A673 (cell line): ENCODE measurements around the gene ZNF3. TPM values are rescaled to one million over a fixed set of nuclear protein-coding genes. Genes with fewer than 3 reads are reported as not detected.

Source experiments
- BruUV-seq: library from RNA; stranded (reverse); fragments of 400-500 nt; replicated peaks from 2 replicates; lab custom pipeline; 2021; lab: Mats Ljungman, UMichigan
- CTCF ChIA-PET: fragments of 300-600 bp; sonication (Branson Sonifier 250); formaldehyde crosslinking; loops from one replicate; lab custom pipeline; 2022; ENCODE audit warnings: antibody characterized with exemption; lab: Charles Lee
- POLR2A ChIA-PET: fragments of 300-600 bp; sonication (Branson Sonifier 250); formaldehyde crosslinking; loops from one replicate; lab custom pipeline; 2022; ENCODE audit warnings: antibody characterized with exemption; ENCODE audit not compliant: low non-redundant PET; lab: Charles Lee
- DNase-seq: peaks from one replicate; pipeline ENCODE4 v3.0.0-alpha.2; 2015; ENCODE audit warnings: low spot score
- H3K27ac ChIP-seq: fragments of 200-600 bp; sonication (generic); 2 replicates; pipeline ENCODE4 v1.5.1; 2016; ENCODE audit warnings: mixed run types, low read depth, mild to moderate bottlenecking, mixed read lengths, antibody characterized with exemption, low read length; ENCODE audit not compliant: poor library complexity, severe bottlenecking
- H3K27me3 ChIP-seq: fragments of 200-600 bp; sonication (generic); replicated peaks from 2 replicates; pipeline ENCODE4 v1.6.1; 2017; ENCODE audit warnings: mixed run types, low read depth, mild to moderate bottlenecking, mixed read lengths, antibody characterized with exemption, low read length; ENCODE audit not compliant: insufficient read depth, poor library complexity
- H3K36me3 ChIP-seq: fragments of 200-600 bp; sonication (generic); 2 replicates; pipeline ENCODE4 v1.6.1; 2016; ENCODE audit warnings: mixed run types, mild to moderate bottlenecking, mixed read lengths, antibody characterized with exemption, low read length; ENCODE audit not compliant: insufficient read depth, poor library complexity, severe bottlenecking
- H3K4me1 ChIP-seq: fragments of 200-600 bp; sonication (generic); 2 replicates; pipeline ENCODE4 v1.6.1; 2017; ENCODE audit warnings: mixed run types, mild to moderate bottlenecking, mixed read lengths, antibody characterized with exemption, low read length; ENCODE audit not compliant: insufficient read depth, poor library complexity, severe bottlenecking
- H3K4me3 ChIP-seq: fragments of 200-600 bp; sonication (generic); 2 replicates; pipeline ENCODE4 v1.5.1; 2016; ENCODE audit warnings: low read depth, mixed run types, mild to moderate bottlenecking, mixed read lengths, low read length; ENCODE audit not compliant: poor library complexity, severe bottlenecking
- H3K9me3 ChIP-seq: fragments of 200-600 bp; sonication (generic); 2 replicates; pipeline ENCODE4 v1.6.1; 2016; ENCODE audit warnings: mixed run types, low read depth, mild to moderate bottlenecking, mixed read lengths, antibody characterized with exemption, low read length; ENCODE audit not compliant: poor library complexity, severe bottlenecking
- EZH2 ChIP-seq: fragments of 200-600 bp; sonication (generic); IDR thresholded peaks from 2 replicates; pipeline ENCODE4 v1.6.1; 2017; ENCODE audit warnings: borderline replicate concordance, low read depth, mild to moderate bottlenecking, mixed read lengths, antibody characterized with exemption, low read length; ENCODE audit not compliant: poor library complexity, severe bottlenecking
- intact Hi-C: fragments of 100-400 bp; cut with micrococcal nuclease; formaldehyde crosslinking; loops from one replicate; pipeline ENCODE4 v1.10.0; 2022; ENCODE audit not compliant: unreplicated experiment
- total RNA-seq: library from RNA; stranded (reverse); gene quantifications from 2 replicates; pipeline ENCODE4 v1.2.3, GENCODE V29; 2021
- TF ChIP-seq, protein P1 (sequence below): fragments of 300-800, 200-600 bp; sonication (generic); conservative IDR thresholded peaks from 2 replicates; pipeline ENCODE4 v1.5.1; 2017; ENCODE audit warnings: low read depth, mild to moderate bottlenecking, antibody characterized with exemption, low read length, moderate library complexity, mixed read lengths

ZNF3 gene
- total RNA-seq, 1 experiment from 2014 or later: 50.2 TPM

DNA sequence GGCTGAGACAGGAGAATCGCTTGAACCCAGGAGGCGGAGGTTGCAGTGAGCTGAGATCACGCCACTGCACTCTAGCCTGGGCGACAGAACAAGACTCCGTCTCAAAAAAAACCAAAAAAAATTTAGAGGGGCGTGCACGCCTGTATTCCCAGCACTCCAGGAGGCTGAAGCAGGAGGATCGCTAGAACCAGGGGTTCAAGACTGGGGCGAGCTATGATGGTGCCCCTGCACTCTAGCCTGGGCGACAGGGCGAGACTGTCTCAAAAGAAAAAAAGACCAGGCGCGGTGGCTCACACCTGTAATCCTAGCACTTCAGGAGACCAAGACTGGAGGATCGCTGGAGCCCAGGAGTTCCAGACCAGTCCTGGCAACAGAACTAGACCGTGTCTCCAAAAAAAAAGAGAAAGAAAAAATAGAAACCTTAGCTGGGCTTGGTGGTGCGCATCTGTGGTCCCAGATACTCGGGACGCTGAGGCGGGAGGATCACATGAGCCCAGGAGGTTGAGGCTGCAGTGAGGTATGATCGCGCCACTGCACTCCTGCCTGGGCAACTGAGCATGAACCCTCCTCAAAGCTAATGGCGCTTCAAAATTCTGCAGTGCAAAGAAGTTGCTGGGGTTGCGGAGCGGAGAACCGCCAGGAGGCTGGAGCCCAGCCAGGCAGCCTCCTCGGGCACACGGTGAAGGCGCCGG, 44.9 kb upstream of the ZNF3 start:
- Histone ChIP-seq H3K4me1 (peaks cover 10% of the 10 kb centered on the region), H3K9me3 (no peaks in the 10 kb centered on the region), H3K36me3 (no peaks in the 10 kb centered on the region), H3K27ac (peak overlapping the region; percentile 95), H3K27me3 (no peaks in the 10 kb centered on the region), H3K4me3 (peak overlapping the region; percentile 62)
- ChIA-PET CTCF (no interaction called here), POLR2A (interaction anchor here (0.8 to 1.2 kb wide), 2 partner anchors 25 to 302 kb away, joined by 4 to 5 read pairs; partner anchors contain the start of genes AP4M1 and ZCWPW1)
- TF ChIP-seq, protein P1, sequence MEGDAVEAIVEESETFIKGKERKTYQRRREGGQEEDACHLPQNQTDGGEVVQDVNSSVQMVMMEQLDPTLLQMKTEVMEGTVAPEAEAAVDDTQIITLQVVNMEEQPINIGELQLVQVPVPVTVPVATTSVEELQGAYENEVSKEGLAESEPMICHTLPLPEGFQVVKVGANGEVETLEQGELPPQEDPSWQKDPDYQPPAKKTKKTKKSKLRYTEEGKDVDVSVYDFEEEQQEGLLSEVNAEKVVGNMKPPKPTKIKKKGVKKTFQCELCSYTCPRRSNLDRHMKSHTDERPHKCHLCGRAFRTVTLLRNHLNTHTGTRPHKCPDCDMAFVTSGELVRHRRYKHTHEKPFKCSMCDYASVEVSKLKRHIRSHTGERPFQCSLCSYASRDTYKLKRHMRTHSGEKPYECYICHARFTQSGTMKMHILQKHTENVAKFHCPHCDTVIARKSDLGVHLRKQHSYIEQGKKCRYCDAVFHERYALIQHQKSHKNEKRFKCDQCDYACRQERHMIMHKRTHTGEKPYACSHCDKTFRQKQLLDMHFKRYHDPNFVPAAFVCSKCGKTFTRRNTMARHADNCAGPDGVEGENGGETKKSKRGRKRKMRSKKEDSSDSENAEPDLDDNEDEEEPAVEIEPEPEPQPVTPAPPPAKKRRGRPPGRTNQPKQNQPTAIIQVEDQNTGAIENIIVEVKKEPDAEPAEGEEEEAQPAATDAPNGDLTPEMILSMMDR: no peak
- no peak for TF ChIP-seq EZH2
- no peak for DNase-seq
- BruUV-seq: TSS peak; percentile 81
- intact Hi-C loops: no loop called here

DNA sequence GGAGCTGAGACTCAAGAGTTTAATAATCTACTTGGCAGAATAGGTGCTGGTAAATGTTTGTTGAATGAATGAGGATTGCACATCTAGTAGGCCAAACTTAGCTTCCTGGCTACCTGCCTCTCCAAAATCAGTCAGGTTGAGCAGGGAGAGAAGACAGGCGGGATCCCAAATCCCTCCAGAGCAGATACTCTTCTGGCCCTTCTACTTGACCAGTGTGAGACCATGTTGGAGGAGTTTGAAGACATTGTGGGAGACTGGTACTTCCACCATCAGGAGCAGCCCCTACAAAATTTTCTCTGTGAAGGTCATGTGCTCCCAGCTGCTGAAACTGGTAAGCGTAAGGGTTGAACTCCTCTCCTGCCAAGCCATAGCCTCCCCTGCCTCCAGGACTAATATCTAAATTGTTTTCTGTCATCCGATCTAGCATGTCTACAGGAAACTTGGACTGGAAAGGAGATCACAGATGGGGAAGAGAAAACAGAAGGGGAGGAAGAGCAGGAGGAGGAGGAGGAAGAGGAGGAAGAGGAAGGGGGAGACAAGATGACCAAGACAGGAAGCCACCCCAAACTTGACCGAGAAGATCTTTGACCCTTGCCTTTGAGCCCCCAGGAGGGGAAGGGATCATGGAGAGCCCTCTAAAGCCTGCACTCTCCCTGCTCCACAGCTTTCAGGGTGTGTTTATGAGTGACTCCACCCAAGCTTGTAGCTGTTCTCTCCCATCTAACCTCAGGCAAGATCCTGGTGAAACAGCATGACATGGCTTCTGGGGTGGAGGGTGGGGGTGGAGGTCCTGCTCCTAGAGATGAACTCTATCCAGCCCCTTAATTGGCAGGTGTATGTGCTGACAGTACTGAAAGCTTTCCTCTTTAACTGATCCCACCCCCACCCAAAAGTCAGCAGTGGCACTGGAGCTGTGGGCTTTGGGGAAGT, 43.0 kb upstream of the ZNF3 start:
- POLR2A ChIA-PET: interaction anchor here (1.0 kb wide), 1 partner anchor 24 kb away, joined by 3 read pairs; the partner anchor contains the start of gene LAMTOR4
- BruUV-seq: no TSS peak

DNA sequence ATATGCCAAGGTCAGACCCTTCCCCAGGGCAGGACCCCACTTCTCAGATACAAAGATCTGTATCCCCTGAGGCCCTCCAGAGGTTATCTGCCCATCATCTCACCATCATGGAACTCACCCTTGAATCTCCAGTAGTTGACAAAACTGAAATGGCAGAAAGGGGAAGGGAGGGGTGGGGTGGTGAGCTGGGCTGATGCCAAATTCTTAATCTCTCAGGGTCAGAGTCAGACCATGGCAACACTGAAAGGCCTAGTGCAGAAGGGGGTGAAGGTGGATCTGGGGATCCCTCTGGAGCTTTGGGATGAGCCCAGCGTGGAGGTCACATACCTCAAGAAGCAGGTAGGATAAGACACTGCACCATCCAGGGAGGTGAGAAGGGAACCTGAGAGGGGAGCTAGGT, 41.0 kb upstream of the ZNF3 start:
- Histone ChIP-seq H3K27me3 (no peaks in the 10 kb centered on the region), H3K4me1 (peaks cover 14% of the 10 kb centered on the region), H3K4me3 (no peak overlapping the region), H3K36me3 (no peaks in the 10 kb centered on the region), H3K27ac (no peak overlapping the region), H3K9me3 (no peaks in the 10 kb centered on the region)
- ChIA-PET POLR2A (interaction anchor here (0.6 kb wide), 1 partner anchor 25 kb away, joined by 9 read pairs; no protein-coding TSS in a partner anchor), CTCF (interaction anchor here (0.6 kb wide), 1 partner anchor 95 kb away, joined by 5 read pairs; no protein-coding TSS in a partner anchor)
- BruUV-seq: no TSS peak
- intact Hi-C loops: no loop called here
- TF ChIP-seq, protein P1: no peak
- TF ChIP-seq EZH2: no peak
- DNase-seq: no peak

More for the DNA sequence above, 43.0 kb upstream of the ZNF3 start:
- CTCF ChIA-PET: no interaction called here
- H3K36me3 ChIP-seq: no peaks in the 10 kb centered on the region
- H3K27ac ChIP-seq: peak overlapping the region; percentile 23
- intact Hi-C loops: no loop called here
- no peak overlapping the region for H3K4me3 ChIP-seq
- no peaks in the 10 kb centered on the region for H3K9me3 ChIP-seq
- TF ChIP-seq, protein P1: no peak
- TF ChIP-seq EZH2: no peak
- peaks cover 19% of the 10 kb centered on the region for H3K4me1 ChIP-seq
- DNase-seq: no peak
- no peaks in the 10 kb centered on the region for H3K27me3 ChIP-seq
